Measurements from ENCODE around the gene CXXC1.
A peak's percentile ranks its signal among the peaks of the same experiment; 100 is the strongest.
"Not testable (repeated sequence)": the region's sequence is repeated elsewhere in the genome, so short reads cannot be mapped to it uniquely, and the experiment has no call there.

The CXXC1 gene

GRCh38 chr18:50287441-50288347, at the start of gene CXXC1:
CXXC1 (minus strand) TSS chr18:50287692; CDS start chr18:50287589, 103 bp downstream.
- peak; percentile 93 for DNase-seq (ENCODE audit: low spot score)

- DNase-seq (ENCODE audit: low spot score) = peak; percentile 47
These were observed 47.2 kb upstream of the CXXC1 start for GRCh38 chr18:50334546-50335152.

GRCh38 chr18:50331691-50332090, 44.2 kb upstream of the CXXC1 start:
- no peak for DNase-seq (ENCODE audit: low spot score)

GRCh38 chr18:50330176-50330575, 42.7 kb upstream of the CXXC1 start:
- no peak for DNase-seq (ENCODE audit: low spot score)

GRCh38 chr18:50327983-50328382, 40.5 kb upstream of the CXXC1 start:
- no peak for DNase-seq (ENCODE audit: low spot score)

- DNase-seq (ENCODE audit: low spot score) = no peak
These were observed 33.2 kb upstream of the CXXC1 start for GRCh38 chr18:50320719-50321118.

GRCh38 chr18:50315100-50315871, 27.8 kb upstream of the CXXC1 start:
- DNase-seq (ENCODE audit: low spot score) = peak; percentile 59

GRCh38 chr18:50313873-50314460, 26.5 kb upstream of the CXXC1 start:
- no peak for DNase-seq (ENCODE audit: low spot score)

- DNase-seq (ENCODE audit: low spot score) = no peak
These were observed 25.6 kb upstream of the CXXC1 start for GRCh38 chr18:50313031-50313607.

GRCh38 chr18:50312296-50313030, 25.0 kb upstream of the CXXC1 start:
- DNase-seq (ENCODE audit: low spot score) = peak; percentile 42

GRCh38 chr18:50311650-50312049, 24.2 kb upstream of the CXXC1 start:
- no peak for DNase-seq (ENCODE audit: low spot score)

GRCh38 chr18:50310080-50310479, 22.6 kb upstream of the CXXC1 start:
- no peak for DNase-seq (ENCODE audit: low spot score)

GRCh38 chr18:50308851-50309250, 21.4 kb upstream of the CXXC1 start:
- not testable (repeated sequence) for DNase-seq (ENCODE audit: low spot score)

- DNase-seq (ENCODE audit: low spot score) = peak; percentile 95
These were observed 20.4 kb upstream of the CXXC1 start for GRCh38 chr18:50307738-50308470.

GRCh38 chr18:50307400-50307737, 19.9 kb upstream of the CXXC1 start:
- DNase-seq (ENCODE audit: low spot score) = no peak

GRCh38 chr18:50306944-50307343, 19.5 kb upstream of the CXXC1 start:
- no peak for DNase-seq (ENCODE audit: low spot score)

GRCh38 chr18:50301074-50301473, 13.6 kb upstream of the CXXC1 start:
- no peak for DNase-seq (ENCODE audit: low spot score)

- DNase-seq (ENCODE audit: low spot score) = no peak
These were observed 12.3 kb upstream of the CXXC1 start for GRCh38 chr18:50299626-50300388.

GRCh38 chr18:50298443-50299284, 11.2 kb upstream of the CXXC1 start:
- DNase-seq (ENCODE audit: low spot score) = no peak
